K562 (cell line): ENCODE measurements around the gene IFT52. TPM values are rescaled to one million over a fixed set of nuclear protein-coding genes. Genes with fewer than 3 reads are reported as not detected.

Experiments
- ATAC-seq: fragments of 200-7000 bp; cut with Tn5 transposase; 3 replicates; pipeline ENCODE4 v1.9.1; 2020; ENCODE audit warnings: moderate library complexity
- BruUV-seq: library from RNA; stranded (reverse); fragments of 400-500 nt; replicated peaks from 2 replicates; lab custom pipeline; 2021; lab: Mats Ljungman, UMichigan
- CTCF ChIA-PET: fragments of 300-600 bp; formaldehyde crosslinking; extraction: SDS; loops from one replicate; lab custom pipeline; 2021; ENCODE audit warnings: low intra/inter-chr PET ratio; lab: Yijun Ruan, JAX
- POLR2A ChIA-PET: fragments of 300-600, 350-650 bp; sonication (Branson Sonifier 250); formaldehyde crosslinking; extraction: SDS; loops from one replicate; lab custom pipeline; 2021; ENCODE audit warnings: antibody characterized with exemption, inconsistent platforms; lab: Yijun Ruan, JAX
- DNase-seq, 4 experiments: peaks; one replicate each; pipeline versions ENCODE4 v3.0.0 to v3.0.0-alpha.2; 2011 to 2018; ENCODE audit warnings: low spot score in 3 of 4, mixed read lengths in 3 of 4; ENCODE audit errors: extremely low read depth in 1 of 4
- FAIRE-seq: peaks from 2 replicates; lab custom pipeline; 2011; peaks lifted over from hg19 to GRCh38; lab: Jason Lieb, UNC
- H2AFZ ChIP-seq: 2 replicates; pipeline ENCODE4 v1.6.0; 2011; ENCODE audit warnings: low read depth, low read length, control low read depth, inconsistent platforms
- H3K27ac ChIP-seq: fragments of 200-600 bp; 3 replicates; pipeline ENCODE4 v1.8.0; 2011; ENCODE audit warnings: low read depth, mild to moderate bottlenecking, control low read depth, inconsistent platforms, low read length, moderate library complexity, mixed read lengths; ENCODE audit errors: extremely low read depth
- H3K27me3 ChIP-seq, 2 experiments: fragments of 300-600 bp in 1 of 2; 2 replicates in 1 of 2; 3 replicates in 1 of 2; pipeline versions ENCODE4 v1.6.0 to v1.8.0; 2011; ENCODE audit warnings: inconsistent platforms in 2 of 2, low read length in 2 of 2, mild to moderate bottlenecking in 1 of 2, mixed read lengths in 1 of 2, moderate library complexity in 1 of 2; ENCODE audit not compliant: control insufficient read depth in 2 of 2, insufficient read depth in 2 of 2
- H3K36me3 ChIP-seq: fragments of 300-600 bp; 3 replicates; pipeline ENCODE4 v1.8.0; 2011; ENCODE audit warnings: mild to moderate bottlenecking, low read length, inconsistent platforms; ENCODE audit not compliant: control insufficient read depth, insufficient read depth
- H3K4me1 ChIP-seq, 2 experiments: fragments of 200-600 bp in 1 of 2; replicated peaks in 1 of 2; 2 replicates in 1 of 2; 3 replicates in 1 of 2; pipeline versions ENCODE4 v1.5.1 to v1.8.0; 2011; ENCODE audit warnings: inconsistent platforms in 2 of 2, low read length in 2 of 2, mild to moderate bottlenecking in 1 of 2, mixed read lengths in 1 of 2, moderate library complexity in 1 of 2; ENCODE audit not compliant: control insufficient read depth in 2 of 2, insufficient read depth in 2 of 2
- H3K4me2 ChIP-seq: 2 replicates; pipeline ENCODE4 v1.6.1; 2011; ENCODE audit warnings: low read length, control low read depth, inconsistent platforms, mixed read lengths; ENCODE audit not compliant: insufficient read depth
- H3K4me3 ChIP-seq: fragments of 200-600 bp; sonication (generic), shearing (Covaris generic); 2 replicates; pipeline ENCODE4 v1.5.1; 2016; ENCODE audit warnings: control low read depth, inconsistent platforms
- H3K79me2 ChIP-seq: fragments of 200-600 bp; 3 replicates; pipeline ENCODE4 v1.8.0; 2011; ENCODE audit warnings: low read length, inconsistent platforms; ENCODE audit not compliant: control insufficient read depth, insufficient read depth
- H3K9ac ChIP-seq, 2 experiments: 2 replicates each; pipeline versions ENCODE4 v1.6.0 to v1.6.1; 2011; ENCODE audit warnings: low read depth in 2 of 2, low read length in 2 of 2, control low read depth in 1 of 2, inconsistent platforms in 1 of 2, mild to moderate bottlenecking in 1 of 2, mixed read lengths in 1 of 2; ENCODE audit not compliant: insufficient read depth in 1 of 2
- H3K9me1 ChIP-seq: one replicate; pipeline ENCODE4 v1.6.0; 2011; ENCODE audit warnings: inconsistent platforms, mild to moderate bottlenecking, low read length, moderate library complexity; ENCODE audit not compliant: control insufficient read depth, insufficient read depth
- H3K9me3 ChIP-seq: replicated peaks from 2 replicates; pipeline ENCODE4 v1.5.1; 2011; ENCODE audit warnings: low read depth, low read length, inconsistent platforms; ENCODE audit not compliant: control insufficient read depth, insufficient read depth
- H4K20me1 ChIP-seq: replicated peaks from 2 replicates; pipeline ENCODE4 v1.6.1; 2011; ENCODE audit warnings: low read length, inconsistent platforms, mixed read lengths; ENCODE audit not compliant: control insufficient read depth, insufficient read depth
- ELF4 ChIP-seq: fragments of 450-650 bp; formaldehyde crosslinking; IDR thresholded peaks from 2 replicates; pipeline ENCODE4 v1.4.0; 2022; ENCODE audit warnings: missing genetic modification characterization
- FOSL1 ChIP-seq: fragments of 200-800 bp; sonication (Bioruptor generic); conservative IDR thresholded peaks from 2 replicates; pipeline ENCODE4 v1.6.1; 2016; ENCODE audit warnings: missing genetic modification characterization, missing compliant biosample characterization
- NCOA4 ChIP-seq: fragments of 450-650 bp; IDR thresholded peaks from 2 replicates; pipeline ENCODE4 v1.6.1; 2018; ENCODE audit warnings: mild to moderate bottlenecking; ENCODE audit not compliant: partially characterized antibody
- NFRKB ChIP-seq: fragments of 450-650 bp; IDR thresholded peaks from 2 replicates; pipeline ENCODE4 v1.6.1; 2016; ENCODE audit warnings: low read depth
- RBM34 ChIP-seq: fragments of 200-400 bp; formaldehyde crosslinking; IDR thresholded peaks from 2 replicates; pipeline ENCODE4 v1.6.1; 2018; ENCODE audit warnings: low read length, borderline replicate concordance; ENCODE audit not compliant: insufficient read depth
- WGBS: fragments of 100-300 bp; shearing (Covaris generic); methylation state at CpG from one replicate; pipeline ENCODE4 v1.1.6; 2016; ENCODE audit warnings: low coverage, mixed read lengths; ENCODE audit not compliant: insufficient coverage; ENCODE audit errors: missing lambda C conversion rate; 5-methylcytosine and 5-hydroxymethylcytosine counted together
- in situ Hi-C: fragments of 300-500 bp; cut with MboI; formaldehyde crosslinking; loops from 4 replicates; pipeline ENCODE4 v1.15.0; 2018; ENCODE audit warnings: inconsistent platforms, mixed read lengths
- intact Hi-C: fragments of 100-400 bp; cut with micrococcal nuclease; formaldehyde crosslinking; loops from 2 replicates; pipeline ENCODE4 v1.14.2; 2022
- polyA plus RNA-seq, 8 experiments: library from polyadenylated mRNA; depleted of rRNA in 4 of 8; stranded (reverse) in 5 of 8; unstranded in 3 of 8; fragments of >200 nt; fragmentation: Nextera tagmentation in 2 of 8; fragmentation: Illumina TruSeq in 1 of 8; extraction: Ambion mirVana in 2 of 8; extraction: Trizol in 1 of 8; gene quantifications; 2 replicates each; pipeline versions ENCODE4 v1.2.1 to v1.2.3, GENCODE V29; 2011 to 2014; ENCODE audit warnings: inconsistent platforms in 1 of 8, missing spikeins in 1 of 8
- total RNA-seq, 7 experiments: library from RNA; depleted of rRNA in 6 of 7; stranded (reverse); fragments of >200 nt in 6 of 7; fragmentation: Illumina TruSeq in 2 of 7; extraction: Trizol in 2 of 7; gene quantifications; 2 replicates each; pipeline versions ENCODE4 v1.2.1 to v1.2.3, GENCODE V29; 2011 to 2021; ENCODE audit warnings: low replicate concordance in 1 of 7

Gene IFT52
- total and polyA plus RNA-seq, 9 of the 15 experiments (the other 6 are each of a cell fraction or from before 2014, with no cell fraction given): 11.0 to 31.4 (median 20.4) TPM

GRCh38 chr20:43584448-43585136 is 6.1 kb upstream of the IFT52 start:
- ChIA-PET CTCF (interaction anchor here (1.2 kb wide), 1 partner anchor 96 kb away, joined by 3 read pairs; no protein-coding TSS in a partner anchor), POLR2A (interaction anchor here (0.6 to 1.5 kb wide), 5 partner anchors 16 to 1150 kb away, joined by 3 to 6 read pairs (median 4); no protein-coding TSS in a partner anchor)
- Histone ChIP-seq H3K4me3 (no peak overlapping the region), H3K4me2 (peak overlapping the region; percentile 11; the same call in 1 of the 2 replicates), H3K4me1 (peaks cover 16 to 32% of the 10 kb centered on the region in 2 experiments), H3K79me2 (no peaks in the 10 kb centered on the region), H3K36me3 (no peaks in the 10 kb centered on the region), H3K9me3 (peaks cover 3% of the 10 kb centered on the region; the same call in 1 of the 2 replicates), H3K27ac (peak overlapping the region; percentile 40), H3K9ac (peak overlapping the region in 1 of 2 experiments; percentile 22; a peak in 2 of 4 replicates), H3K9me1 (no peaks in the 10 kb centered on the region), H4K20me1 (no peaks in the 10 kb centered on the region), H3K27me3 (no peaks in the 10 kb centered on the region), H2AFZ (peak overlapping the region; percentile 88)
- no peak for DNase-seq
- no TSS peak for BruUV-seq
- intact Hi-C loops: no loop called here
- ATAC-seq: peak; percentile 10
- TF ChIP-seq NFRKB: peak; percentile 57; the same call in 1 of the 2 replicates
- no peak for TF ChIP-seq RBM34
- no peak for TF ChIP-seq NCOA4
- TF ChIP-seq ELF4 (CRISPR knock-in tag): peak; percentile 43; the same call in 1 of the 2 replicates
- 0 out of 2 replicates have a peak, but pooled peaks have one; percentile 4 for TF ChIP-seq FOSL1 (tag)
- 39% methylated on average over 7 of the region's 7 CpGs for WGBS
- no peak for FAIRE-seq
- in situ Hi-C loops: no loop called here
